ENCODE measurements around the gene SDHA. TPM values are rescaled to one million over a fixed set of nuclear protein-coding genes. Genes with fewer than 3 reads are reported as not detected.
"Not testable (repeated sequence)": the region's sequence is repeated elsewhere in the genome, so short reads cannot be mapped to it uniquely, and the experiment has no call there.

SDHA gene
- total RNA-seq, 1 donor from 2014 or later = 757 TPM

GRCh38 chr5:264338-264737, 46.2 kb downstream of the SDHA start:
- intact Hi-C loops (cut with micrococcal nuclease) = no loop called here
- DNase-seq = no peak
- Histone ChIP-seq H3K27ac (replicated peaks) (peak overlapping the region; percentile 81), H3K9me3 (replicated peaks) (no peaks in the 10 kb centered on the region), H3K4me3 (no peak overlapping the region), H3K4me1 (peaks cover 16% of the 10 kb centered on the region), H3K36me3 (peaks cover 35% of the 10 kb centered on the region), H3K27me3 (ENCODE audit: low read depth) (no peaks in the 10 kb centered on the region)
- TF ChIP-seq, protein P1, sequence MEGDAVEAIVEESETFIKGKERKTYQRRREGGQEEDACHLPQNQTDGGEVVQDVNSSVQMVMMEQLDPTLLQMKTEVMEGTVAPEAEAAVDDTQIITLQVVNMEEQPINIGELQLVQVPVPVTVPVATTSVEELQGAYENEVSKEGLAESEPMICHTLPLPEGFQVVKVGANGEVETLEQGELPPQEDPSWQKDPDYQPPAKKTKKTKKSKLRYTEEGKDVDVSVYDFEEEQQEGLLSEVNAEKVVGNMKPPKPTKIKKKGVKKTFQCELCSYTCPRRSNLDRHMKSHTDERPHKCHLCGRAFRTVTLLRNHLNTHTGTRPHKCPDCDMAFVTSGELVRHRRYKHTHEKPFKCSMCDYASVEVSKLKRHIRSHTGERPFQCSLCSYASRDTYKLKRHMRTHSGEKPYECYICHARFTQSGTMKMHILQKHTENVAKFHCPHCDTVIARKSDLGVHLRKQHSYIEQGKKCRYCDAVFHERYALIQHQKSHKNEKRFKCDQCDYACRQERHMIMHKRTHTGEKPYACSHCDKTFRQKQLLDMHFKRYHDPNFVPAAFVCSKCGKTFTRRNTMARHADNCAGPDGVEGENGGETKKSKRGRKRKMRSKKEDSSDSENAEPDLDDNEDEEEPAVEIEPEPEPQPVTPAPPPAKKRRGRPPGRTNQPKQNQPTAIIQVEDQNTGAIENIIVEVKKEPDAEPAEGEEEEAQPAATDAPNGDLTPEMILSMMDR (IDR thresholded peaks at IDR 0.05; ENCODE audit: borderline replicate concordance) = no peak

- Histone ChIP-seq H3K36me3 (peaks cover 35% of the 10 kb centered on the region), H3K4me1 (peaks cover 26% of the 10 kb centered on the region), H3K27ac (replicated peaks) (peak overlapping the region; percentile 30)
- DNase-seq; H3K9me3 ChIP-seq (replicated peaks); intact Hi-C loops (cut with micrococcal nuclease); H3K4me3 ChIP-seq; H3K27me3 ChIP-seq (ENCODE audit: low read depth): not testable (repeated sequence)
These were observed 48.3 kb downstream of the SDHA start for GRCh38 chr5:266311-267026.

- Histone ChIP-seq H3K4me1 (peaks cover 32% of the 10 kb centered on the region), H3K27ac (replicated peaks) (peak overlapping the region; percentile 12), H3K36me3 (peaks cover 31% of the 10 kb centered on the region), H3K9me3 (replicated peaks) (no peaks in the 10 kb centered on the region), H3K27me3 (ENCODE audit: low read depth) (no peaks in the 10 kb centered on the region), H3K4me3 (no peak overlapping the region)
- intact Hi-C loops (cut with micrococcal nuclease) = no loop called here
- TF ChIP-seq, protein P1 (IDR thresholded peaks at IDR 0.05; ENCODE audit: borderline replicate concordance) = no peak
- no peak for DNase-seq
These were observed 49.6 kb downstream of the SDHA start for GRCh38 chr5:267716-268115.

DNA sequence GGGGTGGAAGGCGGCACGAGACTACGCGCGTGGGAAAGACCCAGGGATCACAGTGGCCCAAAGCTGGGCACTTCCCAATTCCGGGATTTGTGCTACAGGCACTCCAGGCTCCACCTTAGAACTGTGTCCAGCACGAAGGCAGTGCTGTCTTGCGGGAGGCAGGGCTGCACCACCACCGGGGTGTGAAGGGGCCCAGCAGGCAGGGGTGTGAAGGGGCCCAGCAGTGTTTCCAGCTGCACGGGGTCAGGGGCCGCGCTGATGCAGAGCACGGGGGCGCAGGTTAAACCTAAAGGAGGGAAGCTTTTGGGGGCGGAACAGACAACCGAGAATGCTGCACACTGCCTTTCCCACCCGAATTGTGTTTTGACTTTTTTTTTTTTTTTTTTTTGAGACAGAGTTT, 52.2 kb downstream of the SDHA start:
- Histone ChIP-seq H3K27me3 (ENCODE audit: low read depth) (no peaks in the 10 kb centered on the region), H3K4me3 (peak overlapping the region; percentile 87), H3K9me3 (replicated peaks) (no peaks in the 10 kb centered on the region), H3K4me1 (peaks cover 42% of the 10 kb centered on the region), H3K36me3 (peaks cover 25% of the 10 kb centered on the region), H3K27ac (replicated peaks) (peak overlapping the region; percentile 92)
- TF ChIP-seq, protein P1 (IDR thresholded peaks at IDR 0.05; ENCODE audit: borderline replicate concordance) = no peak
- intact Hi-C loops (cut with micrococcal nuclease) = no loop called here
- DNase-seq = no peak

DNA sequence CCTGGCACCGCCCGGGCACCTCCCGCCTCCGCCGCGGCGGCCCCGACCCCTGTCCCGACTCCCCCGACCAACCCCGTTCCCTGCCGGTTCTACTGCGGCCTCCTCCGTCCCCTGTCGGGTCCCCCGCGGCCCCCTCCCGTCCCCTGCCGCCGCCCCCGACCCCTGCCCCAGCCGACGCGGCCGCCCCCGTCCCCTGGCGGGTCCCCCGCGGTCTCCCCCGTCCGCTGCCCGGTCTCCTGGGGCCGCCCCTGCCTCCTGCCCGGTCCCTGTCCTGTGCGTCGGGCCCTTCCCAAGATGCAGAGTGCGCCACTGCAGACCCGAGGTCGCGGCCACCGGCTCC, 53.7 kb downstream of the SDHA start:
- Histone ChIP-seq H3K36me3 (peaks cover 29% of the 10 kb centered on the region), H3K4me3 (peak overlapping the region; percentile 87), H3K4me1 (peaks cover 42% of the 10 kb centered on the region), H3K27ac (replicated peaks) (peak overlapping the region; percentile 92)
- H3K27me3 ChIP-seq (ENCODE audit: low read depth); intact Hi-C loops (cut with micrococcal nuclease); H3K9me3 ChIP-seq (replicated peaks); DNase-seq: not testable (repeated sequence)

GRCh38 chr5:273091-273490, 55.0 kb downstream of the SDHA start:
- H3K9me3 ChIP-seq (replicated peaks); H3K27ac ChIP-seq (replicated peaks); DNase-seq; H3K27me3 ChIP-seq (ENCODE audit: low read depth); intact Hi-C loops (cut with micrococcal nuclease): not testable (repeated sequence)
- Histone ChIP-seq H3K4me1 (peaks cover 42% of the 10 kb centered on the region), H3K4me3 (peak overlapping the region; percentile 87), H3K36me3 (peaks cover 30% of the 10 kb centered on the region)

DNA sequence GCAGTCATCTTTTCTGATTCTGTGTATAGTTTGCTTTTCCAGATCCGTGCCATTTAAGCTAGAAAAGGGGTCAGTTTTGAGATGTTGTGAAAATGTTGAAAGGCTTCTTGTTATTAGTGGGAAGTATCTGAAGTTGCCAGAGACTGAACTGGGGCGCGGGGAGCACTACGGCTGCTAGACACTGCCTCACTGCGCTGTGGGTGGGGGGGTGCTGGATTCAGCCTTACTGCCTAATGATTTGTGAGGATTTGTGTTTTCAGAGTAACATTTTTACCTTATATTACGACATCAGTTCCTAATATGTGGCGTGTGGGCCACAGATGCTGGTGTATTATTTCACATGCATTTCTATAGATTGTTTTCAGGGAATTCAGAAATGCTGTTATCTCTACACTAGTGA, 55.4 kb downstream of the SDHA start:
- H3K9me3 ChIP-seq (replicated peaks); intact Hi-C loops (cut with micrococcal nuclease); H3K27ac ChIP-seq (replicated peaks); H3K27me3 ChIP-seq (ENCODE audit: low read depth); DNase-seq: not testable (repeated sequence)
- peak overlapping the region; percentile 87 for H3K4me3 ChIP-seq
- peaks cover 30% of the 10 kb centered on the region for H3K36me3 ChIP-seq
- peaks cover 42% of the 10 kb centered on the region for H3K4me1 ChIP-seq

DNA sequence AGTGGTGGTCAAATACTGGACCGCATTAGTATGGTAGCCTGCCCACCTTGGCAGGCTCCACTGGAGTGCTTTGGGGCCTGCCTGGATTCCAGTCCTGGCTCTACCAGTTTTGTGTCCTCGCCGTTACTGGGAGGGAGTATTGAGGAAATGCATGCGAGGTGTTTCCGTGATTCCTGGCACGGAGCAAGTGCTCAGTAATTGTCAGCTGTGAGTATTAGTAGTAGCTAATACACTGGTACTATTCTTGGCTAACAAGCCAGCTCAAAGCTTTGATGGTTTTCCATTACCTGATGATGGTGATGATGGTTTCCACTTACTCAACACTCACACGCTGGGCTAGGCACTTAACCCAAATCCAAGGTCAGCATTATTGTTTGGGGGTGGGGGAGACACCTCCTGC, 56.2 kb downstream of the SDHA start:
- intact Hi-C loops (cut with micrococcal nuclease); H3K27me3 ChIP-seq (ENCODE audit: low read depth); H3K27ac ChIP-seq (replicated peaks); H3K9me3 ChIP-seq (replicated peaks); DNase-seq; H3K4me3 ChIP-seq: not testable (repeated sequence)
- Histone ChIP-seq H3K4me1 (peaks cover 47% of the 10 kb centered on the region), H3K36me3 (peaks cover 30% of the 10 kb centered on the region)

All from left ventricle myocardium inferior (tissue), 1 donor.